ENCODE results near the gene MYO18B.
A peak's percentile ranks its signal among the peaks of the same experiment; 100 is the strongest.

The MYO18B gene

DNA sequence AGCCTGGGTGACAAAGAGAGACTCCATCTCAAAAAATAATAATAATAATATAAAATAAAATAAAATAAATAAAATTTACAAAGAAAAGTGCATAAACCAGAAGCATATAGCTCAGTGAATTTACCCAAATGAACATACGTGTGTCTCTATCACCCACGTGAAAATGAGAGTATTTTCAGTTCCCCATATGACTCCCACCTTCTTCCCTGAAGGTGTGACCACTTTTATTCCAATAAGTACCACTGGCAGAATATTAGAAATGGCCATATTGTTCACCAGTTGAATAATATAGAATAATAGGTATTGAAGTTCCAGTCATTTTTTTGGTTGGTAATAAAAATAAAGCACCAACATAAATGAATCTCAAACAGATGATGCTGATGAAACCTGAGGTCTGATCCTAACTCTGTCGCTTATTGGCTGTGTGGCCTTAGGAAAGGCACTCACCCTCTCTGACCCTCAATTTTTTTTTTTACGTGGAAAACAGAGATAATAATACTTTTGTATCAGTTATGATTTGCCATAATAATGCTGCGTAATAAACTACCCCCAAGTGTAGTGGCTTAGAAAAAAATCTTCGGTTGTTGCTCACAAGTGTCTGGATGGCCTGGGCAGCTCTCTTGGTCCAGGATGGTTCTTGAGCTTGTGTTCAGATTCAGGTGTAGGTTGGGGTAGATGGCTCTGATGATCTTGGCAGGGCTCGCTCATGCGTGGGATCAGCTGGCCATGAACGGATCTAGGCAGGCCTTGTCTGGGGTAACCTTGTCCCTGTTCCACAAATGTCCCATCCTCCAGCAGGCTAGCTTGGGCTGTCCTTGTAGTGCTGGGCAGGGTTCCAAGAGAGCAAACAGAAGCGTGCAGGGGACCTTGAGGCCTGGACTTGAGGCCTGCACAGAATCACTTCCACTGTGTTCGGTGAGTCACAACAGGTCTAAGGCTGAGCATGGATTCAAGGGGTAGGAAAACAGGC is 88.1 kb downstream of the MYO18B start:
- no peak for DNase-seq

DNA sequence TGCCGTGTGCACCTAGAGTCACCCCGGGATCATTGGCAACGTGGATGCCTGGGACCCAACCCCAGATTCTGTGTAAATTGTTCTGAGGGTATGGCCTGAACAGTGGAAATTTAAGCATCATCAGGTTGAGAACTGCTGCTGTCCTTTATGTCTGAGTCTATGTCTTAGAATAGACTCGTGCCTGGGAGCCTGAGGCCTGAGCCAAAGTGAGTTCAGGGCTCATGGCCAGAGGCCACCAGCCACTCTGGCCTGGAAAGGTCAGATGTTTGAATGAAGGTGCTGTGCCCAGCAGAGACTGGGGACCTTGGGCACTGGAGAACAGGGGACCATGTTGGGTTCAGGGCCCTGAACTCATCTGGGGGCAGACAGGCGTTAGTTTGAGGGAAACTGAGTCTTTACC is 91.1 kb downstream of the MYO18B start:
- no peak for DNase-seq

DNA sequence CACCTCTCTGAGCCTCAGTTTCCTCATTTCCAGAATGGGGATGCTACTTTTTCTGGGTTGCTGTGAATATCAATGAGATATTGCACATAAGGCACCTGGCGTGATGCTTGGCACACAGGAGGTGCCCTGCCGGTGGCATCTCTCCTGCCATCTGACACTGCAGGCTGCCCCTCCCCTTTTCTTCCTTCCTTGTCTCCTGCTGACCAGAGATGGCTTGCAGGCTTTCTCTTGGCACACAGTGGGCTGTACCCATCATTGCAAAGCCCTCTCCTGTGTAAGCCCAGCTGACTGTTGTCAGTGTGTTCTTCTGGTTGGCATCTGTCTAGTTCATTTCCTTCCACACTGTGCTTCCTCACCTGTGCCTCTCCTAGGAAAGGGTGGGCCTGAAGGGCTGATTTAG is 91.7 kb downstream of the MYO18B start:
- no peak for DNase-seq

DNA sequence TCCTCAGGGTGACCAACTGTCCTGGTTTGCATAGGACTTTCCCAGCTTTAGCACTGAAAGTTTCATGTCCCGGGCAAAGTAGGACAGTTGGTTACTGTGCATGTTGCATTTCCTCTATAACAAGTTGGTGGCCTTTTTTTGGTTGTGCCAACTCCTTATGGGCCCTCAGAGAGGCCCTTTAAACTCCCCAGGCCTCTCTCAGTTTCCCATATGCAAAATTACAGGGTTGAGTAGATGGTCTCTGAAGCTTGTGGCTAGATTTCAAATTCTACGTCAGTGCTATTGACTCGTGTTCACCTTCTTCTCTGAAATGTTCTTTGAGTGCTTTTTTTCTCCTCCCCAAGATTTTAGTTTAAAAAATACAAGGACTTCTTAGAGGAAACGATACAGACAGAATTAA is 92.5 kb downstream of the MYO18B start:
- DNase-seq, result no peak

DNA sequence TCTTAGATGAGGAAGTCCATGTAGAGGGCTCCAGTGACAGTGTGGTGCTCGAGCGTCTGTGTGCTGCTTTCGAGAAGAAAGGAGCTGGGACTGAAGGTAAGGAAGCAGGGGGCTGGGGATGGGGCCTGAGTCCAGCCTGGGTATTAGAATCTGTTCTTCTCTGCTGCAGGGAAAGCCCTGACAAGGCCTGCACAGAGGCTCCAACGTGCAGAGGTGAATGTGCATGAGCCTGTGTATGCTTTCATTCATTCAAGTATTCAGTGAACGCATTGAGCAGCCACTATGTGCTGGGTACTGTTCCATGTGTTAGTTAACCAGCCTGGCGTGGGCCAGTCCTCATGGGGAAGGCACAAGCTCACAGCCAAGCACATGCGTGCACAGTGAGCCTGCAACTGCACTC is 93.4 kb downstream of the MYO18B start:
- DNase-seq, result no peak

DNA sequence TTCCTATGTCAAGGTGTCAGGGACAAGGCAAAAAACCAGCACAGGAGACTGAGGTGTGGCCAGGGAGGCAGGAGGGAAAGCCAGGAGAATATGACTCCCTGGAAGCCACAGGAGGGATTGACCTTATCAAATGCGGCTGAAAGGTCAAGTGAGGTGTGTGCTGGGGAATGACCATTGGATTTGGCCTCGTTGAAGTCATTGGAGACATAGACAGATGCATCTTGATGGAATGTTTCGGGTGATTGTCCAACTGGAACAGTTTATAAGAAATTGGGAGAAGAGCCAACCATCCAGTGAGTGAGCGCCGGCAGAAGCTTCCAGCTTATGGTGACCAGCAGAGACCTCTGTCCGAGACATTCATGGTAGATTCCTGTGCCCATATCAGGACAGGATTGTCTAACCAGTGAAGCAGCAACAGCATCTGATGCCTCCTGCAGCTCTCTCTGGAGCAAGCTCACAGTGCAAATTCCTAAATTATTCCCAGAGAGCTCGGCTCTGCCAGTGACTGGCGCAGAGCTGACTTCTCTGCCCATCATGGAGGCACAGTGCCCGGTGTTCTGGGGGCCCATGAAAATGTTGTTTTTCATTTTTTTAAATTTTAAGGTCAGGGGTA is 95.4 kb downstream of the MYO18B start:
- no peak for DNase-seq

DNA sequence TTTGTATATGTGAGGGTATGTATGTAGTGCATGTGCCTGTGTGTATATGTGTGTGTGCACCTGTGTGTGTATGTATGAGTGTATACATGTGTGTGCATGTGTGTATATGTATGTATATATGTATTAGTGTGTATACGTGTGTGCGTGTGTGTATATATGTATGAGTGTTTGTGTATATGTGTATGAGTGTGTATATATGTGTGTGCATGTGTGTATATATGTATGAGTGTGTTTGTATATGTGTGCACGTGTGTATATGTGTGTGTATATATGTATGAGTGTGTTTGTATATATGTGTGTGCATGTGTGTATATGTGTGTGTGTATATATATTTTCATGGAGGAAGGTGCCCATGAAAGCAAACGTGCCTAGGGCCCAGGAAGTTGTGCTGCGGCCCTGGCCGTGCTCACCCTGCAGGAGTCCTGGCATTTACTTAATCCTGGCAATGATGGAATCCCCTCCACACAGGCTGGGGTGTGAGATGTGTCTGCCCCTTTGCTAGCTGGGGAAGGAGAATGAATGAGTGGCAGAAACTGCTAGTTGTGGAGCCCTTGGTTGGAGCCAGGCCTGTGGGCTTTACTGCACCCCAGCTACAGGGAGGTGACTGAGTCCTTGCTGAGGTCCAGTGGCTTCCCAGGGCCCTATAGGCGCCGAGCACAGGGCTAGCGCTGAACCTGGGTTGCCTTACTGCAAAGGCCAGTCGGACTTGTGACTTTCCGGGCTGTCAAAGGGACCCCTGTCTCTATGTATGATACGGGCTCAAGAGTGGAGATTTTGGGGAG is 97.2 kb downstream of the MYO18B start:
- no peak for DNase-seq

DNA sequence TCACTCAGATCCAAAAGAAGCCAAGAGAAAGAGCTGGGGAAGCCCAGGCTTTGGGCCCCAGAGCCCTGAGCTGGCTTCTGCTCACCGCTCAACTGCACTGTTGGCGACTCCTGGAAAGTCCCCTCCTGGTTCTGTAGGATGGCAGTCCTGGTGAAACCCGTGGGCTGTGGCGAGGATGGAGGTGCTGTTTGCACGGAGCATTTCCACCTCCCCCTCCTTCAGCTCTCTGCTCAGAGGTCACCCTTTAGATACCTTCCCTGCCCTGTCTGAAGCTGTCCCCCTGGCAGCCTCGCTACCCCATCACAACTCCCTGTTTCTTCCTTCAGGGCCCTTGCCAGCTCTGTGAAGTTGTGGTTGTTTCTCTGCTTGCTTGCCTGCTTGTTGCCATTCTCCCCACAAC is 97.8 kb downstream of the MYO18B start:
- no peak for DNase-seq

DNA sequence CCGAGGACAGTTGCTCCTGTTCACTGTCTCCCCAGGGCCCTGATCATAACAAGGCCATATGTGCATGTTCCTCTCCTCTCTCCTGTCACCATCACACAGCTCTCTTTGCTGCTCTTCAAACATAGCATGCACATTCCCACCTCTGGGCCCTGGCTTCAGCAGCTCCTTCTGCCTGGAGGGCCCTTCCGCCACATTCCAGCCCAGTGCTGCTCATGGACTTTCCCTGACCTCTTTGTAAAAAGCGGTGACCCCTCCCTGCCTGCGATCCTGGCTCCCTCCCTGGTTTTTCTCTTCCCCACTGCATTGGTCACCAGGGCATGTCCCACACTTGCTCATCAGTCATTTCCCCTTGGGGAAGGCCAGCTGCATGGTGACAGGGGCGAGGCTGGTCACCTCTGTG is 98.2 kb downstream of the MYO18B start:
- DNase-seq, result no peak

DNA sequence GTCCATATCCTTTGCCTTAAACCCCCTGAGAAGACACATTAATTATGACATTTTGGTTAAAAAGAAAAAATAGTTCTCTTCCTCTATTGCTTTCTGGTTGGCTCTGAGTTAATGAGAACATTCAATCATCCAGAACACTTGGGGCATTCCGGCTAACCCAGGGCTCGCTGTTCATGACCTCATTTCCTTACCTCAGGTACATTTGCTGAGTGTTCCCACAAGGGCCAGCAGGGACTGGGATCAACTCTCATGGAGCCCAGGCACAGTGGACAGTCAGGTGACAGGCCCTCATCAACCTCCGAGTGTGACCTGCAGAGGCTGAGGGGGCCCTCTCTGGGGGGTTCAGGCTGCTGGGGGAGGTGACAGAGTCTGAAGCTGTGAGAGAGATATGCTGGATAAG is 98.9 kb downstream of the MYO18B start:
- DNase-seq, result no peak

DNA sequence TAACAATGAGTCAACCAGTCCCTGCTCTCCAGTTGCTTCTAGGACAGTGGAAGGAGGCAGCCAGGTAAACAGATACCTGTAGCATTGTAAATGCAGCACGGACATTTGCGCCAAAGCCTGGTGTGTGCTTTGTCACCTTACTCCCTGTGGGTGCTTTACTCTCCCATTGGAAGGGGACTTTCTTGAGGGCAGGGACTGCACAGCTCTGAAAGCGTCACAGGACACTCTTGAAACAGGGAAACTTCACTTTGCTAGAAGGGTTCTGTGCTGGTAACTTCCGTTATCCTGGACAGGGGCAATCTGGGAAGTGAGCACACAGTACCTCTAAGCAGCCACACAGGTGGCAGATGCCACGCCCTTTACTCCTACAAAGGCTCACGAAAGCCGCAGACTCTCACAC is 99.8 kb downstream of the MYO18B start:
- no peak for DNase-seq

DNA sequence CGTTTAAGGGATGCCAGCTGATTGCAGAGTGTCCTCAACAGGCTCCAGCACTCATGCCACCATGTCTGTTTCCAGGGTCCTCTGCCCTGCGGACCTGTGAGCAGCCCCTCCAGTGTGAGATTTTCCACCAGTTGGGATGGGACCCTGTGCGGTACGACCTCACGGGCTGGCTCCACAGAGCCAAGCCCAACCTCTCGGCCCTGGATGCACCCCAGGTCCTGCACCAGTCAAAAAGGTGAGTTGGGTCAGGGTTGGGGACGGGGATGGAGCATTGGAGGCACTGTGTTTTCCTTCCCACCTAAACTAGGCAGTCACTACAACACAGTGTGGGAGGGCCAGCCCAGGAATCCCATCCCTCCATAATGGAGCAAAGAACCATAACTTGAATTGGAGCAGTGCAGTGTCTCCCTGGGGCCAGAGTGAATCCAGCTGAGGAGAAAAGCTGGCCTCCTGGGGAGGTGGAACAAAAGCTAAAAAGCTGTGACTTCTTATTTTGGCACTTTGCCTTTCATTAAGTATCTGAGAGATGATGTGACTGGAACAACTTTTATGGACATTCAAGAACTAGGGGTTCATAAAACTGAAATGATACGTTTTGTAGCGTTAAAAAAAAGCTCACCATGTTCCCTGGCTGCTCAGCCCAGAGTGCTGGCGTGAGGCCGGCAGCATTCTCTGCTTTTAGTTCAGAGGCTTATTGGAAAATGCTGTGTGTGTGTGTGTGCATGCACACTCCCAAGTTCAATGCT is 101.8 kb downstream of the MYO18B start:
- no peak for DNase-seq

DNA sequence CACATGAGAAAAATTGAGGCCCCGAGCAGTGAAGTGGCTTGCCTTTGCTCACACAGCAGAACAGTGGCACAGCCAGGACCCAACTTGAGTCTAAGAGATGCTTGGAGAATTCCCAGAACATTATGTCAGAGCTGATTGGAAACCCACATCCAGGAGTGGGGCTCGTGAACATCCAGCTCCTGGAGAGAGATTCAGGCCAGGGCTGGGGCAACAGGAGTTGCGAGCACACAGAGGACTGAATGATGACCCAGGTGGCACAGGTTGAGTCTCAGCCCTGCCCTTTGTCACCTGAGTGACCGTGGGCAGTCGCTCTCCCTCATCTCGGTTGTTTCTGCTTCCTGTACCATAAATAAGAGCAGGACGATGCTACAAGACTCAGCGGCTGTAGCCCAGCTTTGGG is 102.6 kb downstream of the MYO18B start:
- DNase-seq, result no peak

DNA sequence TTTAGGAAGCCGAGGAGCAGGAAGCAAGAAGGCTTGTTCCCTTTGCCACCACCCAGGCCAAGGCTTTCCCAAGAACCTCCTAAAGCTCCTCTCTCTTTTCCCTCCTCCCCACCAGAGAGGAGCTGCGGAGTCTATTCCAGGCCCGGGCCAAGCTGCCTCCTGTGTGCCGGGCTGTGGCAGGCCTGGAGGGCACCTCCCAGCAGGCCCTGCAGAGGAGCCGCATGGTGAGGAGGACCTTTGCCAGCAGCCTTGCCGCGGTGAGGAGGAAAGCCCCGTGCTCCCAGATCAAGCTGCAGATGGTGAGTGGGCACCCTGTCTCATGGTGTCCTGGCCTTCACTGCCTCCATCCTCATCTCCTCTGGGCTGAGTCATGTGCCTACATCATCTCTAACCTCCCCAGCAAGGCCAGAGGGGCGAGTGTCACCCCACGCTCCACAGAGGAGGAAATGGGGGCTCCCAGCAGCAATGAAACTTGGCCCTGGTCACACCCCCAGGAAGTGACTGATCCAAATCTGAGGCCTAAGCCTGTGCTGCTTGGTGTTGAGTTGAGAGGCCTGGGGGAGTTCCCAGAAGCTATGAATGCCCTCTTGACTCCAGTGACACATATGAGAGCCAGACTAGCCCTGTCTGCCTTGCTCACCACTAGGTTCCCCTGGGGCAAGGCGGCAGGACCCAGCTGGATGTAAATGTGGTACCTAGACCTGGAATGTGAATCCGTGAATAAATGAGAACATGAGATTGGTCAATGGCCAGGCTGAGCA is 104.2 kb downstream of the MYO18B start:
- DNase-seq, result peak; percentile 40

DNA sequence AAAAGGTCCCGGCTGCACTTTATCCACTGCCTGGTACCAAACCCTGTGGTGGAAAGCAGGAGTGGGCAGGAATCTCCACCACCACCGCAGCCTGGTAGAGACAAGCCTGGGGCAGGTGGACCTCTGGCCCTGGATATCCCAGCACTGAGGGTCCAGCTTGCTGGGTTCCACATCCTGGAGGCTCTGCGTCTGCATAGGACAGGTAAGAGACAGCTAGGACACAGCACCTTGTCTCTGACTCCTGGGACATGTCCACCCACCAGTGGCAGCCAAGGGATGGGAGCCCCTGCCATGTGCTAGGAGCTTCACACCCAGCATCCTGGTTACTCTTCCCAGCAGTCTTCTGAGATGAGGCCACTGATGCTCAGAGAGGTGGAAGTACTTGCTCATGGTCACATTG is 105.5 kb downstream of the MYO18B start:
- DNase-seq, result no peak

DNA sequence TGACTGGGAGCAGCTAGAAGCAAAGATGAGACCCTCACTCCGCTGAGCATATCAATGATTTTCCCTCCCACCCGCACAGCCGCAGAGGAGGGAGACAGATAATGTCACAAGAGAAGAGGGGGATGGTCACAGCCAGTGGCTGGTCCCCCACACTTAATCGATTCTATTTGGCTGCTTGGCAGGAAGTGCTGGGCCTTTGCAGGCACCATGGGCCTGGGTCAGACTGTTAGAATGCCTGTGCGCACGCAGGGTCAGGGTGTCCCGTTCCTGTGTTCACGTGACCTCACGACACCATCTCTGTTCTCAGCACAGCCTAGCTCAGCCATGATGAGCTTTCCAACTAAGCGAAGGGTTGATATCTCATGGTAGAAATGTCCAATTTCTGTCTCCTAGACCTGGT is 107.0 kb downstream of the MYO18B start:
- DNase-seq, result no peak

DNA sequence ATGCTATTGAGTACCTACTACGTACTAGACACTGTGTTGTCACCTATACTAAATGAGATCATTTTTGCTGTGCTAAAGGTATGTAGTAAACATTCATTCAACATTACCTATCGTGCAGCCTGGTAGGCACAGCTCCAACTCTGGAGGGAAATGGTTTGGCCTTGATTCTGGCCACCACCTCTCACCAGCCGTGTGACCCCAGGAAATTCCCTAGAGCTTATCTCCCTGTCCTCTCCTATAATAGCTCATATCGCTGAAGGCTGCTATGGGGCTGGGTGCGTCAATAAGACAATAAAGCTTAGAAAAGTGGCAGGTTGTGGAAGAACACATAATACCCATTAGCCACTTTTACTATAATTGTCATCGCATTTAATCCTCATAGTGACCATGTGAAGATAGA is 107.5 kb downstream of the MYO18B start:
- DNase-seq, result no peak

DNA sequence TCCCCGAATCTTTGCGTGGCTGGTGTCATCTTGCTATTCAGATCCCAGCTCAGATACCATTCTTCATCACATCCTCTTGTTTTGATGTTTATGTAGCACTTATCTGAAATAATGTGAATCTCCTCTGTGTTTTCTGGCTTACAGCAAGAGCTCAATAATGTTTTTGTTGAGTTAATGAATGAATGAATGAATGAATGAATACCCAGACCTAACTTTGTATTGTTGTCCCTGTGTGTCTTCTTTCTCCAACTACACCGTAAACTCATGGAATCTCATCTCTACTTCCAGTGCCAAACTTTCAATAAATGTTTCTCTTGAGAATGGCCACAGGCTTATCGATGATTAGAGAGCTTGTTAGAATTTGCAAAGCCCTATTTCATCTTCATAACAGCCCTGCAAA is 110.2 kb downstream of the MYO18B start:
- DNase-seq, result no peak

DNA sequence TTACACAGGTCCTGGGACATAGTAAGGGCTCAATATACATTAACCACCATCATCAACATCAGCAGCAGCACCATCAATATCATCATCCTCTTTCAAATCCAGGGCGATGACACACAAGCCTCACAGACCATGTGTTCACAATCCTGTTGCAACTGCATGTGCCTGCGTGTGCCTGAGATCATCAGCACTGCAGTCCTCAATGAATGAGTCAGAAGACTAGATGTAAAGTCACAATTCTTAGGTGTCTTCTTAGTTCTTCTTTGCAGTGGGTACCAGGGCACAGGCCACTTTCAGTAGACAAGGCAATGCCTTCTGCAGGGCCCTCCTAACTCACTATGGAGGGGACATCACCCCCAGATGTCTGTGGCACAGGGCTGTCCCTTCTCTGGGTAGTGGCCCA is 111.1 kb downstream of the MYO18B start:
- peak; percentile 29 for DNase-seq

DNA sequence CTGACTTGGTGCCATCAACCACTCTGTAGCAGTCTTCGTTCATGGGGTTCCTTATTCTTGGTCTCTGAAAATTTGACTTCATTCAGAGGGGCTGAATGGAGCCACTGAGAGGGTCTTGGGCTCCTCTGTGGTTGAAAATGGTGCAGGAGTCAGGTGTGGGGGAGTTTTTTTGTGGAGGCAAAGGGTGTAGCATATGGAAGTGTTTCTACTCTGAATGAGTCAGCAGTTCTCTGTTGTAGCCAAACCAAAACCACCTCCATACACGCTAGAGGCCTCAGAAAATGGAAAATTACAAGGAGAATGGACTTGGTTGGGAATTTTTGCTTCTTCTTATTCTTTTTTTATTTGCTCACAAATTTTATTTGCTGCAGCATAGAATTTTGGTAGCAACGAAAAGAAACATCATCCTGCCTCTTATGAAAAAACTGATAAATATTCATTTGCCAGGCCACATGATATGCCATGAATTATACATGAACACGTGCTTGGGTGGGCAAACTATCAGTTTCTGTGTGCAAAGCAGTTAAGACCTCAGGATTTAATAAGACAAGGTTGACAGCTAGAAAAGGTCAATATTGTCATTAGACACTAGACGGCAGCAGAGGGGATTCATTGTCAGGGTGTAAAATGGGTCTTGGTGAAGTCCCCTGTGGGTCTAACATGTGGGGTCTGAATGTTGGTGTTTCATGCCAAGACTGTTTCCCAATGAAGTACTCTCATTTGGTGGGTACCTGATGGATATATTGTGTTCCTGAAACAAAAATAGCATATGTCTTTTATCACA is 111.7 kb downstream of the MYO18B start:
- no peak for DNase-seq

DNA sequence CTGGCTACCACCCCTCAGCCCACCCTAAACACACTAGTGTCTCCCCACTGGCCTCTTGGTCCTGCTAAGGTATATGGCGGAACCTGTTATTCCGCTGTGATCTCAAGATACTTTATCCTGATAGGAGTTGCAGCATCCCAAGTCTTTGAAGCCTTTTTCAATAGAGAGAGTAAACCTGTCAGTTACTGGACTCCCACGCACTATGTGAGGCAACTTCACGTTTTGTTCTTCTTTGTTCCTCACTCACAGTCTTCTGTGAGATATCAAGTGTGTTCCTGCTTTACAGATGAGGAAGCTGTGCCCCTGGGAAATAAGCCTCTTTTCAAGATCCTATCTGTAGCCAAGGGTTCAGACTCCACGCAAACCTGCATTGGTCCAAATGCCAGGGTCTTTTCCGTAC is 127.8 kb downstream of the MYO18B start:
- no peak for DNase-seq

All from activated CD4-positive, alpha-beta T cell treated with anti-CD3 and anti-CD28 coated beads, Interleukin-10, Interleukin-2, amounts not matched to agents 100 ng/mL and 50 ng/mL, durations not matched to agents 16 hours and 8 hours (primary cell).